Vagina (tissue), 2 donors: ENCODE data around the gene NR4A3. TPM values are rescaled to one million over a fixed set of nuclear protein-coding genes. Genes with fewer than 3 reads are reported as not detected.

Experiments used
- DNase-seq, 2 donors: peaks; one replicate each; pipeline ENCODE4 v3.0.0-alpha.2; 2017; ENCODE audit errors: extremely low spot score in 2 of 2
- H3K27ac ChIP-seq: fragments of 200-600 bp; sonication (generic); one replicate; pipeline ENCODE4 v1.5.1; 2019
- H3K27me3 ChIP-seq: fragments of 200-600 bp; sonication (generic); one replicate; pipeline ENCODE4 v1.5.1; 2019
- H3K36me3 ChIP-seq, 2 donors: fragments of 200-600 bp; sonication (generic); one replicate each; pipeline ENCODE4 v1.5.1; 2017 to 2019
- H3K4me1 ChIP-seq: fragments of 200-600 bp; sonication (generic); one replicate; pipeline ENCODE4 v1.5.1; 2019
- H3K4me3 ChIP-seq, 2 donors: fragments of 200-600 bp; sonication (generic); 1 replicate in 1 of 2; 2 replicates in 1 of 2; pipeline ENCODE4 v1.5.1; 2016 to 2019
- H3K9me3 ChIP-seq: fragments of 200-600 bp; sonication (generic); one replicate; pipeline ENCODE4 v1.5.1; 2019
- POLR2A ChIP-seq, 2 donors: fragments of 450-650 bp; IDR thresholded peaks; one replicate each; pipeline ENCODE4 v1.6.1; 2017; ENCODE audit warnings: antibody characterized with exemption in 2 of 2, mild to moderate bottlenecking in 2 of 2, moderate library complexity in 2 of 2
- POLR2AphosphoS5 ChIP-seq, 2 donors: sonication (generic); formaldehyde crosslinking; IDR thresholded peaks; one replicate each; pipeline ENCODE4 v1.9.0; 2017; ENCODE audit warnings: antibody characterized with exemption in 2 of 2, mild to moderate bottlenecking in 2 of 2, low read depth in 1 of 2; ENCODE audit not compliant: insufficient read depth in 1 of 2
- intact Hi-C: fragments of 100-400 bp; cut with DNase I; formaldehyde crosslinking; loops from one replicate; pipeline ENCODE4 v1.15.1; 2023
- total RNA-seq: library from RNA; depleted of rRNA; stranded (reverse); fragments of >200 nt; gene quantifications from one replicate; pipeline ENCODE4 v1.2.3, GENCODE V29; 2016
- TF ChIP-seq, protein P1 (sequence below), 3 experiments: fragments of 450-650 bp in 2 of 3; fragments of 200-600 bp in 1 of 3; sonication (generic) in 1 of 3; IDR thresholded peaks; one replicate each; pipeline ENCODE4 v1.5.1; 2017 to 2019; ENCODE audit warnings: antibody characterized with exemption in 3 of 3, mild to moderate bottlenecking in 2 of 3, moderate library complexity in 2 of 3

The NR4A3 gene
- total RNA-seq, 1 donor from 2014 or later, result 23.3 TPM

DNA sequence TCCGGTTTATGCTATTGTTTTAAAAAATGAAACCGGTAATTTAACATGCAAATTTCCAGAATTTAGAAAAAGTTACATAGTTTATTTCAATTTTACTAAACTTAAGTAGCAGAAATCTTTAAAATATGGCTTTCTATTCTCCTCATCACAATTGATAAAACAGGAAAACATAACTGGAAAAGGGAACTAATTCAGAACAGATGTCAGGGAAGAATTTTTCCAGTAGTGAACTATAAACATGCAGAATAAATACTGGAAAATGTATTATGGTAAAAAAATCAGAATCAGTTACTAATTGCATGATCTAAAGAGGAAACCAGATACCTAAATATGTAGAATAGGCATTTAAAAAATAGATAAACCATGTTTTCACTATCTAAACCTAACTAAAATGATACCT lies 7.3 kb upstream of the NR4A3 start:
- Histone ChIP-seq H3K4me1 (peaks cover 10% of the 10 kb centered on the region), H3K27me3 (no peaks in the 10 kb centered on the region), H3K9me3 (no peaks in the 10 kb centered on the region), H3K36me3 (no peaks in the 10 kb centered on the region), H3K27ac (no peak overlapping the region), H3K4me3 (no peak overlapping the region)
- DNase-seq, result no peak
- no peak for TF ChIP-seq POLR2AphosphoS5 (IDR thresholded peaks at IDR 0.05; ENCODE audit: insufficient read depth in 1 of 2, low read depth in 1 of 2)
- TF ChIP-seq, protein P1, sequence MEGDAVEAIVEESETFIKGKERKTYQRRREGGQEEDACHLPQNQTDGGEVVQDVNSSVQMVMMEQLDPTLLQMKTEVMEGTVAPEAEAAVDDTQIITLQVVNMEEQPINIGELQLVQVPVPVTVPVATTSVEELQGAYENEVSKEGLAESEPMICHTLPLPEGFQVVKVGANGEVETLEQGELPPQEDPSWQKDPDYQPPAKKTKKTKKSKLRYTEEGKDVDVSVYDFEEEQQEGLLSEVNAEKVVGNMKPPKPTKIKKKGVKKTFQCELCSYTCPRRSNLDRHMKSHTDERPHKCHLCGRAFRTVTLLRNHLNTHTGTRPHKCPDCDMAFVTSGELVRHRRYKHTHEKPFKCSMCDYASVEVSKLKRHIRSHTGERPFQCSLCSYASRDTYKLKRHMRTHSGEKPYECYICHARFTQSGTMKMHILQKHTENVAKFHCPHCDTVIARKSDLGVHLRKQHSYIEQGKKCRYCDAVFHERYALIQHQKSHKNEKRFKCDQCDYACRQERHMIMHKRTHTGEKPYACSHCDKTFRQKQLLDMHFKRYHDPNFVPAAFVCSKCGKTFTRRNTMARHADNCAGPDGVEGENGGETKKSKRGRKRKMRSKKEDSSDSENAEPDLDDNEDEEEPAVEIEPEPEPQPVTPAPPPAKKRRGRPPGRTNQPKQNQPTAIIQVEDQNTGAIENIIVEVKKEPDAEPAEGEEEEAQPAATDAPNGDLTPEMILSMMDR (IDR thresholded peaks at IDR 0.05), result no peak
- TF ChIP-seq POLR2A (IDR thresholded peaks at IDR 0.05), result no peak
- intact Hi-C loops, result no loop called here

DNA sequence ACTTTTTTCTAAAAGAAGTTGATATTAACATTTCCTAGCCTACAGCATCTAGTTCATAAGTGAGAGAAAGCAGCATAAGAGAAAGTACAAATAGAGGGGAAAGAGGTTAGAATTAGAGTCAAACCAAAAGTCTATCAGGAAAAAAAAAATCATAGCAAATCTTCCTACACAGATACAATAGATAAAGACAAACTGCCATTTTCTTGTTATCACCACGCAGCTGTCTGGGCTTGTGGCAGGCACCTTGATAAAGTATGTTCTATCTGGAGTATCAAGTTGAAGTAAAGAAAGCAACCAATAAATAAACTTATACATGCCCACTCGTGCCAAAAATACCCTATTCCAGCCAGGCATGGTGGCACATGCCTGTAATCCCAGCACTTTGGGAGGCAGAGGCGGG lies 5.3 kb upstream of the NR4A3 start:
- no peak overlapping the region for H3K27ac ChIP-seq
- H3K9me3 ChIP-seq, result no peaks in the 10 kb centered on the region
- no peak for TF ChIP-seq POLR2A (IDR thresholded peaks at IDR 0.05)
- no peak for TF ChIP-seq POLR2AphosphoS5 (IDR thresholded peaks at IDR 0.05; ENCODE audit: insufficient read depth in 1 of 2, low read depth in 1 of 2)
- TF ChIP-seq, protein P1 (IDR thresholded peaks at IDR 0.05), result no peak
- H3K27me3 ChIP-seq, result no peaks in the 10 kb centered on the region
- no peaks in the 10 kb centered on the region for H3K36me3 ChIP-seq
- intact Hi-C loops, result no loop called here
- H3K4me3 ChIP-seq, result no peak overlapping the region
- no peak for DNase-seq
- peaks cover 10% of the 10 kb centered on the region for H3K4me1 ChIP-seq

DNA sequence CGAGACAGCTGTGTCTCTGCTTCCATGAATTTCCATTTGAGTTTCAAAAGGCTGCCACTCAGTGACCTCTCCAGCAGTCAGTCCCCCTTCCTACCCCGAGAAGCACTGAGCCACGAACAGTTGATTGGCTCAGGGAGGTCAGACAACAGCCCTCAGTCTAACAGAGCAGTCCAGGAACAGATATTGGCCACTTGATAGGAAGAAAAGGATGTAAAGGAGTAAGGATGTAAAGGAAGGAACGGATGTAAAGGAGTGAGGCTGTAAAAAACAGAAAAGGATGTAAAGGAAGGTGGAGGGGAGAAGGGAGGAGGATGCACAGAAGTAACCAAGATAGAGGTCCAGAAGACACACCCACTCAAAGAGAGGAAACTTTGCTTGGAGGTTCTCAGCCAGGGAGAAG lies 3.2 kb upstream of the NR4A3 start:
- no peaks in the 10 kb centered on the region for H3K36me3 ChIP-seq
- peak overlapping the region; percentile 99 for H3K27ac ChIP-seq
- no peaks in the 10 kb centered on the region for H3K9me3 ChIP-seq
- peaks cover 25% of the 10 kb centered on the region for H3K4me1 ChIP-seq
- intact Hi-C loops, result no loop called here
- no peak for TF ChIP-seq POLR2AphosphoS5 (IDR thresholded peaks at IDR 0.05; ENCODE audit: insufficient read depth in 1 of 2, low read depth in 1 of 2)
- TF ChIP-seq, protein P1 (IDR thresholded peaks at IDR 0.05), result no peak
- TF ChIP-seq POLR2A (IDR thresholded peaks at IDR 0.05), result no peak
- peak overlapping the region in 1 of 2 donors; percentile 81 for H3K4me3 ChIP-seq
- no peak for DNase-seq
- H3K27me3 ChIP-seq, result no peaks in the 10 kb centered on the region

DNA sequence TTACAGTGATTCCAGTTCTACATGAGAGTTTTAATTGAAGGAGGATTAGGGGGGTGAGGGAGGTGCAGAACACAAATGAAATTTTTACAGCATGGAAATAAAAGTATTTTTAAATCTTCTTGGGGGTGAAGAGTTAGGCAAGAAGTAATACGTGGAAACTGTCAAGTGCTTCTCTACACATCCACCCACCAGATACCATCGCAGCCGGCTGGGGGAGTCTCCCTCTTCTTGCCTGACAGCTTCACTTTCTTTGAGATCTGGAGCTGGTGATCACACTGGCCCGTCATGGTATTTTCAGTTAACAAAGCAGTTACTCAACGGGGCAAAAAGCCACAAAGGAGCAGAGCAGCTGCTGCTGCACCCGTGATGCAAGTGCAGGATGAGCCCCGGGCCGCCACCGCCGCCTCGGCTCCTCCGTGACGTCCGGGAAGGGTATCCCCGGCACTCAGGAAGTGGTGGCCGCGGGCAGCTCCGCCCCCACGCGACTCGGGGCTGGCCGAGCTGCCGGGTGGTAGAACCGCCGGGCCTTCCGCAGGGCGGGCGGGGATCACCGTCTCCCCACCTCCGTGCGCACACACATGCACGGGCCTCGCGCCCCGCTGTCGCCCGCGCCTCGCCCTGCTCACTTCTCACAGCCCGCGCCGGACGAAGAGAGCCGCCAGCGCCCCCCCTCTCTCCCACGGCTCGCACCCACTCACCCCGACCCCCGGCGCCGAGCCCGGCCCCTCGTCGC lies 2.4 kb upstream of the NR4A3 start:
- peak in 1 of 2 donors; percentile 98 for DNase-seq
- peaks cover 33% of the 10 kb centered on the region for H3K4me1 ChIP-seq
- intact Hi-C loops, result no loop called here

More for the DNA sequence above, 2.4 kb upstream of the NR4A3 start:
- Histone ChIP-seq H3K4me3 (peak overlapping the region; percentile 81 to 92), H3K27ac (peak overlapping the region; percentile 99), H3K36me3 (no peaks in the 10 kb centered on the region), H3K9me3 (no peaks in the 10 kb centered on the region), H3K27me3 (no peaks in the 10 kb centered on the region)
- TF ChIP-seq POLR2AphosphoS5 (IDR thresholded peaks at IDR 0.05; ENCODE audit: insufficient read depth in 1 of 2, low read depth in 1 of 2) (peak; percentile 25 to 85), POLR2A (IDR thresholded peaks at IDR 0.05) (peak in 1 of 2 donors; percentile 32)
- TF ChIP-seq, protein P1 (IDR thresholded peaks at IDR 0.05), result peak in 2 of 3 experiments; percentile 5 to 20
